SU-DHL-6 (cell line): ENCODE results near the gene TSPAN18.

Source experiments
- CTCF ChIP-seq: fragments of 200-600 bp; sonication (generic); IDR thresholded peaks from one replicate; pipeline ENCODE4 v1.5.1; 2017; ENCODE audit warnings: antibody characterized with exemption, mild to moderate bottlenecking, low read length, moderate library complexity; ENCODE audit not compliant: insufficient read depth, poor library complexity, severe bottlenecking
- EZH2phosphoT487 ChIP-seq: fragments of 200-600 bp; sonication (generic), shearing (Covaris generic); conservative IDR thresholded peaks from 2 replicates; pipeline ENCODE4 v1.6.1; 2018; ENCODE audit warnings: mild to moderate bottlenecking, antibody characterized with exemption, low read length, moderate library complexity, mixed read lengths

- TF ChIP-seq CTCF (no peak), EZH2phosphoT487 (no peak)
Observed at GRCh38 chr11:44943118-44943517, 216.4 kb downstream of the TSPAN18 start.
